CD4-positive, alpha-beta T cell treated with Interferon alpha-2 for 1 hour (primary cell): ENCODE results near the gene PFKFB3.
A peak's percentile ranks its signal among the peaks of the same experiment; 100 is the strongest.
"Not testable (repeated sequence)": the region's sequence is repeated elsewhere in the genome, so short reads cannot be mapped to it uniquely, and the experiment has no call there.

Experiments used
- DNase-seq, 2 donors: peaks; one replicate each; pipeline ENCODE4 v3.0.0-alpha.2; 2020 to 2022

PFKFB3 gene

DNA sequence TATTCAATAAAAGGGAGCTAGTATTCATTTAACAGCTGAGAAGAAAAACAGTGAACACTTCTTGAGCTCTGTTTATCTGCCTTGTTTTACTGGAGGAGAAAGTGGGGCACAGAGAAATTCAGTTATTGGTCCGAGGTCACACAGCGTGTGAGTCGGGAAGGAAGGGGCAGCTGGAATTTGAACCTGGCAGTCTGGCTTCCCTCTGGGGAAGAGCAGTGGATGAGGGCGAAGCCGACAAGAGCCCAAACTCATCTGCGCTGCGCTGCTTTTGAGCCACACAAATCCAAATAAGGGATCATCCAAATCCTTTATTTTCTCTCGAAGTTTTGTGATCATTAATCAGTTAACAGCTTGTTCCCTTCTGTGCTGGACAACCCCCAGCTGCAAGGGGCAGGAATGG lies 23.7 kb upstream of the PFKFB3 start:
- no peak for DNase-seq

DNA sequence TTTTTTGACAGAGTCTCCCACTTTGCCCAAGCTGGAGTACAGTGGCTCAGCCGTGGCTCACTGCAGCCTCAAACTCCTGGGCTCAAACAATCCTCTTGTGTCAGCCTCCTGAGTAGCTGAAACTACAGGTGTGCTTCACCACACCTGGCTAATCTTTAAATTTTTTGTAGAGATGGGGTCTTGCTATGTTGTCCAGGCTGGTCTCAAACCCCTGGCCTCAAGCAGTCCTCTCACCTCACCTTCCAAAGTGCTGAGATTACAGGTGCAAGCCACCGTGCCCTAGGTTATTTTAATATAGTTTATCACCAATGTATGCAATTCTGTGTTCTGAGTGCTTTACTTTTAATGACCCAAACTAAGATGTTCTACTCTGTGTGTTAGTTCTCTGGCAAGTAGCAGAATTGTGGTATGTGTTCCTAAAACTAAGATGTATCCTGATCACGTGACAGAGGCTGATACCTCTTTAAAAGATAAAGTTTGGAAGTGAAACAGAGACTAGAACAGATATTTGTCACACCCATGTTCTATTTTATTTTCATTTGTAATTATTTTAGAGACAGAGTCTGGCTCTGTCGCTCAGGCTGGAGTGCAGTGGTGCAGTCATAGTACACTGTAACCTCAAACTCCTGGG lies 22.1 kb upstream of the PFKFB3 start:
- no peak for DNase-seq

- DNase-seq = no peak
Observed at GRCh38 chr10:6181249-6181648, 21.5 kb upstream of the PFKFB3 start.

DNA sequence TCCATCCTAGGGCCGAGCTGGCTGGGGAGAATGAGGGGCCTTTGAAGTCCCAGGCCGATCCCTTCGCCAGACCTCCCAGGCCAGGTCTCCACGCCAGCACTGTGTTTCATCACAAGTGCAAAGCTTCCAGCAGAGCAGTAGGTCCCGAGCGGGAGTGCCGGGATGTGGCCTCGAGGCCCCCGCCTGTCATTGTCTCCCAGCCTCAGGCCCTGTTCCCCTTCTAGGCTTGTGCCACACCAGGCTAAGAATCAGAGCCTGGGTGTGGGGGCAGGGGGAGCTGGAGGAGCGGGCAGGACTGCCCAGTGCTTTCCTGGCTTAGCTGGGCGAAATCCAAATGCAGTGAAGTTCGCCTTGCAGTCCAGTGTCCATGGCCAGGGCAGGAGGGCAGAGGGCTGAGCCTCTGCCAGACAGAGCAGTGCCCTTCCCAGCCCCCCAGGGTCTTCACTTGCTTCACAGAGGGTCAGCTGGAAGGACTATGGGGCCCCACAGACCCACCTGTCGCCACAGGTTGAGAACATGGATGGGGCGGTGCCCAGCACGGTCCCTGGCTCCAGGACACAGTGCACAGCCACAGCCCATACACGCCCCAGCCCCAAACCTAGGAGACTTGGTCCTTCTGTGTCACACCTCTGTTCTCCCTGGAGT lies 20.2 kb upstream of the PFKFB3 start:
- no peak for DNase-seq

DNA sequence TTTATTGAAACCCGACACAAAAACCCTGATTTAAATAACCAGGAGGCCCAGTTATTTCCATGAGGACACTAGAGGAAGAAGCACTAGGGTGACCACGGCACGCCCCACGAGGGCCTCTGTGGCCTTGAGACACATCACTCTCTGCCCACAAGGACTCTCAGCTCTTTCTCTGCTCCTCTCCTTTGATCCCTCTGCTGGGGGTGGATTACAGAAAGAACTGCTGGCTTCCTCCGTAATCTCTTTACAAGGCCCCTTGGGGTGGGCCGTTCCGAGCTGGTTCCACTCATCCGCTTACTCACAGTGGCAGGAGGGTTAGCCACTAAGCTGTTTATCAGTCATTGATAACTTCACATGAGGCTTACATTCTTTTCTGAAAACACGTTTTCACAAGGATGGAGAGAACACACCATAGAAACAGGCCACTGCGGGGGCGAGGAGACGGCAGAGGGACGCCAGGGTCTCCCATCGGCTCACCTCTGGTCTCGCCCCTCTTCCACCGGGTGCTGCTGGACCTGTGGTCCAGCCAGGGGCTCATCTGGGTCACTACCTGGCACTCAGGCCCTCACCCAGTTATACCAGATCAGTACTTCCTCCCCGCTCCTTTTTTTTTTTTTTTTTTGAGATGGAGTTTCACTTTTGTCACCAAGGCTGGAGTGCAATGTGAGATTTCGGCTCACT lies 17.6 kb upstream of the PFKFB3 start:
- no peak for DNase-seq

DNA sequence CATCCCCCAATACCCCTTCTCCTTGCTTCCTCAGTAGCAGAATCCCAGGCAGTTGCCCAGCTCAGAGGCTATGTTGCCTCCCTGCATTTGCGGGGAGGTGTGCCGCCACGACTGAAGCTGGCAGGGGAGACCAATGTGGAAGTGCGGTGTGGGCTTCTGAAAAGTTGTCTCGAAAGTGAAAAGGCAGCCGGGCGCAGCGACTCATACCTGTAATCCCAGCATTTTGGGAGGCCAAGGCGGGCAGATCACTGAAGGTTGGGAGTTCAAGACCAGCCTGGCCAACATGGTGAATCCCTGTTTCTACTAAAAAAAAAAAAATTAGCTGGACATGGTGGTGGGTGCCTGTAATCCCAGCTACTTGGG lies 15.9 kb upstream of the PFKFB3 start:
- DNase-seq = no peak

GRCh38 chr10:6187278-6187677 lies 15.5 kb upstream of the PFKFB3 start:
- DNase-seq = no peak

DNA sequence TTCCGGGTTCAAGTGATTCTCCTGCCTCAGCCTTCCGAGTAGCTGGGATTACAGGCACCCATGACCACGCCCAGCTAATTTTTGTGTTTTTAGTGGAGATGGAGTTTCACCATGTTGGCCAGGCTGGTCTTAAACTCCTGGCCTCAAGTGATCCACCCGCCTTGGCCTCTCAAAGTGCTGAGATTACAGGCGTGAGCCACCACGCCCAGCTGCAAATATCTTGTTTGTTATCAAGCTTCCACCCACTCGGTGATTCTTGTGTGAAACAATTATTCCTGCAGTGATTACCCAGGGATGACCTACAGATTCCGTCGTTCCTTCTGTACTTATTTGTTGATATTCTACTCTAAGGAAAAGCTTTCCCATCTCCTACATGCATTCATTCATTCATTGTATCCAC lies 12.7 kb upstream of the PFKFB3 start:
- not testable (repeated sequence) for DNase-seq

DNA sequence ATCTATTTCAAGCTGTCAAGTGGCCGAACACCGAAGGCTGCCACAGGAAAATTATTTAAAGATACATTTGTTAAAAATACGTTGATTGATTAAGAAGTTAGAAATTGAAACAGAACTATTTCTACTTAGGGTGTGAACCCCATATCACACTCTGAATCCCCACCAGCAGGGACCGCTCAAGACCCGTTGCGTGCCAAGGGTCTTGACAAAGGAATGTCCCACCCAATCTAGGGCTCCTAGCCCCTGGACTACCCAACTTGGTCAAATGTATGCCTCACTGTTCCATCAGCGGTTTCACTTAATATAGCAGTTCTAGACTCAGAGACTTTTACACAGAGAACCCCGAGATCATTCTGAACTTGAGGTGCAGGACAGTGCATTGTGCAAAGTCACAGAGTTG lies 11.6 kb upstream of the PFKFB3 start:
- DNase-seq = no peak

DNA sequence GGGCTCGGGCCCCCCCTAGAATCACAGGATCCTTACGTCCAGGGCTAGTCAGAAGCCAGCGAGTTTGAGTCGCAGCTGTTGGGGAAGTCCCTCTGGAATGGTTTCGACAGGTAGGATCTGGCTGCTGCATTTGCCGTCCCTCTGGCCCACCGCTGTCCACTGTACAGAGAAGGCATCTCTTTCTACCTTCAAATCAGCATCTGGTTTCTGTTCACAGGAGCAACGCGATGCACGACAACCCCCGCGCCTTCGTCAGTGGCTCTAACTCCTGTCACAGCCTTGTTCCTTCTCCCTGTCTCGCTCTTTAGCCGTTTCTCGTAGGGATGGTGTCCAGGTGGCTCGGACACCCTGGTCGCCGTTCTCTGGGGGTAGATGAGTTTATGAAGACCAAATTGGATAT lies 11.2 kb upstream of the PFKFB3 start:
- DNase-seq = no peak

DNA sequence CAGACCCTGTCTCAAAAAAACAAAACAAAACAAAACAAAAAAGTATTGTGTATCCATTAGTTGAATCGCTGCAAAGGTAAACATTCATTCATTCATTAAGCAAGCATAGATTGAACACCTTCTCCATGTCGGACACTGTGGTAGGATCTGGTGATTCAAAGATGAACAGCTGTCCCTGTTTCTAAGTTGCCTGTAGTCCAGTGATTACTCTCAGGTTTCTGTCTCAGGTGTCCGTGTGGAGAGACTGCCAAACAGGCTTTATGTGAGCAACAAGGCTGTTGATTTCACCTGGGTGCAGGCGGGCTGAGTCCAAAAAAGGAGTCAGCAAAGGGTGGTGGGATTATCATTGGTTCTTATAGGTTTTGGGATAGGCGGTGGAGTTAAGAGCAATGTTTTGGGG lies 9.4 kb upstream of the PFKFB3 start:
- not testable (repeated sequence) for DNase-seq

- DNase-seq = no peak
Observed at GRCh38 chr10:6194311-6194710, 8.4 kb upstream of the PFKFB3 start.

DNA sequence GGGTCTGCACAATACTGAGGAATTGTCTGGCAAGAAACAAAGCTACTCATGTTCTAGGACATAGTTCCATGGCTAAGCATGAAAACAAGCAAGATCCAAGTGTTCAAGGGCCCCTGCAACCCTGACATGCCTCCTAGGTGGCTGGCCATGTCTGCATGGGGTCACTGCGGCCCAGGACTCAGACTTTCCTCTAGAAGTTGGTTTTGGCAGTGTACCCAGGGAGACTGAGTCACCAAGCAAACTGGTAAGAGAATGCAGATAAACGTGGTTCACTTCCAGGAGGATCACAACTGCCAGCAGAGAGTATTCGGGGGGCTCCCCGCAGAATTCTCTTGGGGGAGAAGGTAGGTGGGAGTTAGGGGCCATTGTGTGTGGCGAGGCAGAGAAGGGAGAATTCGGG lies 7.4 kb upstream of the PFKFB3 start:
- no peak for DNase-seq

GRCh38 chr10:6195846-6196245 lies 6.9 kb upstream of the PFKFB3 start:
- no peak for DNase-seq

DNA sequence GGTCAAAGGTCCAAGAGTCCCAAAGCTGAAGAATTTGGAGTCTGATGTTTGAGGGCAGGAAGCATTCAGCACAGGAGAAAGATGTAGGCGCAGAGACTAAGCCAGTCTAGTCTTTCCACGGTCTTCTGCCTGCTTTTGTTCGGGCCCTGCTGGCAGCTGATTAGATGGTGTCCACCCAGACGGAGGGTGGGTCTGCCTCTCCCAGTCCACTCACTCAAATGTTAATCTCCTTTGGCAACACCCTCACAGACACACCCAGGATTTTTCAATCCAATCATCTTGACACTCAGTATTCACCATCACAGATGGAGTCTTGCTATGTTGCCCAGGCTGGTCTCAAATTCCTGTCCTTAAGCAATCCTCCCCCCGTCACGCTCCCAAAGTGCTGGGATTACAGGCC lies 6.2 kb upstream of the PFKFB3 start:
- not testable (repeated sequence) for DNase-seq

GRCh38 chr10:6197321-6197720 lies 5.4 kb upstream of the PFKFB3 start:
- DNase-seq = no peak

- DNase-seq = no peak
Observed at GRCh38 chr10:6198171-6198570, 4.6 kb upstream of the PFKFB3 start.

GRCh38 chr10:6199131-6199733 lies 3.5 kb upstream of the PFKFB3 start:
- no peak for DNase-seq

DNA sequence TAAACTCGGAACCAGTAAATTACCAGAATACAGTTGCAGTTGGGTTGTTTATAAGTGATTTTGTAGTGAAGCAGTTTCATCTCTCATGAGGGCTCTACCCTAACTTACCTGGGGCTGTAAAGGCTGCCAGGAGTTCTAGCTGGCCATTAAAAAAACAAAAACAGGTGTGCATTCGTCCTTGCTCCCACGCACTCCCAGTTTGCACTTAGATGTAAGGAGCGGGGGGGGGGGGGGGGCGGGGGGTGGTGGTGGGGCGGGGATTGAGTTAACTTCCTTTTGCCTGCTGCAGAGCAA lies 2.3 kb upstream of the PFKFB3 start:
- no peak for DNase-seq

DNA sequence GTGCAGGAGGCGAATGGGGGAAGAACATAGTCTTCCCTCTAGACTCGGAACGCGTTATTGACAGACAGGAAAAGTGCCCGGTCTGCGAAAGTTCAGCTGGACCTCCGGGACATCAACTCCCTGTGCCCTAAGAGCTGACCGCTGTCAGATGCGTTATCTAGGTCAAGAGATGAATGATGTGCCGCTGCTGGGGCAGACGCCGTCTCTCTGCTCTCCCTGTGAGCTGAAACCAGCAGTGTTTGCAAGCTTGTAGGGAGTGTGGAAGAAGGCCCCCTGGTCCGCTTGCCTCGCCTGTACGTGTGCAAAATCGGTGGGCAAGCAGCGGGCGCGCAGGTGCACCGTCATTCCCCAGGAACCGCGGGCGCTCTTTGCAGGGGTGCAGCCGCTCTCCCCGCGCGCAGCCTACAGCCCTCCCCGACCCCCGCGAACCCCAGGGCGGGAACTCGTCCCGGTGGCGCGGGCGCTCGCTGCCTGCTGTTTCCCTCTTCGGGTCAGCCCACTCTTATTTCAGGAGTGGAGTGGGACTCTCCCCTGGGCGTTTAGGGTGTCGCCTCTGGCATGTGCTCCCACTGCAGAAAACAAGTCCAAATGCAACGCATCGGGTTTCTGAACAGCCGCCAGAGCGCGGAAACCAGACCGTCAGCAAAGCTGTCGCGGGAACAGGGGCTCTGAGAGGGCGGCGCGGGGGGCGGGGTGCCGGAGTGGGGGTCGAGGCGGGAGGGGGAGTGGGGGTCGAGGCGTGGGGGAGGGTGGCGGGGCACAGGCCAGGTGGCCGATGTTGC lies 1.8 kb upstream of the PFKFB3 start:
- DNase-seq = peak in 1 of 2 donors; percentile 30

DNA sequence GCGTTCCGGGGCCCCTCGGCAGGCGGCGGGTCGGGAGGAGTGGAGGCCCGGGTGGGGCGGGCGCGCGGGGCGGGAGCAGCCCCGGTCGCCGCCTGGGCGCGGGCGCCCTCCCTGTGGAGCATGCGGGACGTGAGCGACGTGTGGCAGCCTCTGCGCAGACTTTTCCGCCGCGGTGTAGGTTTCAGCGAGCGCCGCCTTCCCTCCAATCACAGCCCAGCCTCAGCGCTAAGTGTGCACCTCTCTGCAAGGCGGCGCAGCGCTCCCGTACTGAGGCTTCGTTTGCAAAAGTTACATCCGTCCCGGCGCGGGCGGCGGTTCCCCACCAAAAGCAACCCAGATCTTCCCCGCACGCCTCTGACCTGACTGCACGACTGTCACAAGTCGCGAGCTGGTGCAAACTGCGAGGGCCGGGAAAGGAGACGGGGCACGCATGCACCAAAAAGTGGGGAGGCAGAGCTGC lies 1.2 kb upstream of the PFKFB3 start:
- peak; percentile 71 to 79 for DNase-seq

DNA sequence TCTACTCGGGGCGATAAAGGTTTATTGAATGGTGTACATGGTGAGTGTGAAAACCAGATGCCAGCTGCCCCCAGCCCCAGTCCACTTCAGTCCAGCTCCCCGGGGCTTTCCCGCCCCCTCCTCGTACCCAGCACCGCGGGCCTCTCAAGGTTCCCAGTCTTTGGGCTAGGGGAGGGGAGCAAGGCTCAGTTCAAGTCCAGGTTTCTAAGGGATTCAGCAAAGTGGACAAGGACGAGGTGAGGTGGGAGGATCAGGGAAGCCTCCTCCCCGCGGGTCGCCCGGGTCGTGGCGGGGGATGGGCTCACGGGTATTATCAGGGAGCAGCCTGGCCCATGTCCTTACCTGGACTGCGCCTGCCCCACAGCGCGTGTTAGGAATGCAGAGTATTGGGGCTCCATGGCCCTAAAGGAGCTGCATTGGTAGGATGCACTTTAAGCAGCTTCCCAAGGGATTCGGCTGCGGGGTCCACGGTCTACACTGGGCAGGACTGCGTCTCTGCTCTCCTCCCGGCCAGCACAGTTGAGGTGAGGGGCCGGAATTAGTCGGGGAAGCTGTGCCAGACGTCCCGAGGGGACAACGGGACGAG lies 541 bp upstream of the PFKFB3 start:
- DNase-seq = no peak
